Esophagus squamous epithelium (tissue), 5 donors: Measurements from ENCODE around the gene PLD3. TPM values are rescaled to one million over a fixed set of nuclear protein-coding genes. Genes with fewer than 3 reads are reported as not detected.

Source experiments
- DNase-seq: peaks from one replicate; lab custom pipeline; 2025; lab: John Stamatoyannopoulos, UW
- H3K27ac ChIP-seq, 4 donors: fragments of 200-600 bp; sonication (generic); one replicate each; pipeline ENCODE4 v1.5.1; 2016 to 2019; ENCODE audit warnings: mild to moderate bottlenecking in 1 of 4
- H3K27me3 ChIP-seq, 4 donors: fragments of 200-600 bp; sonication (generic); 1 replicate in 3 of 4; 2 replicates in 1 of 4; pipeline versions ENCODE4 v1.5.1 to v1.6.0; 2017 to 2021; ENCODE audit warnings: antibody characterized with exemption in 1 of 4
- H3K36me3 ChIP-seq, 3 donors: fragments of 200-600 bp; sonication (generic); one replicate each; pipeline ENCODE4 v1.5.1; 2016 to 2019
- H3K4me1 ChIP-seq, 3 donors: fragments of 200-600 bp; sonication (generic); one replicate each; pipeline ENCODE4 v1.5.1; 2017 to 2019
- H3K4me3 ChIP-seq, 4 donors: fragments of 200-600 bp; sonication (generic); 1 replicate in 3 of 4; 2 replicates in 1 of 4; pipeline ENCODE4 v1.5.1; 2016 to 2019; ENCODE audit warnings: mild to moderate bottlenecking in 2 of 4, moderate library complexity in 1 of 4
- H3K9me3 ChIP-seq, 3 donors: fragments of 200-600 bp; sonication (generic); one replicate each; pipeline ENCODE4 v1.5.1; 2016 to 2019
- CTCF ChIP-seq, 6 experiments: fragments of 450-650 bp in 4 of 6; fragments of 200-600 bp in 2 of 6; sonication (generic) in 2 of 6; IDR thresholded peaks; one replicate each; pipeline ENCODE4 v1.5.1; 2016 to 2019; ENCODE audit warnings: antibody characterized with exemption in 6 of 6, mild to moderate bottlenecking in 4 of 6, moderate library complexity in 4 of 6
- POLR2A ChIP-seq, 4 donors: fragments of 450-650 bp; IDR thresholded peaks; one replicate each; pipeline ENCODE4 v1.6.1; 2017; ENCODE audit warnings: antibody characterized with exemption in 4 of 4, mild to moderate bottlenecking in 4 of 4, moderate library complexity in 3 of 4
- WGBS, 2 donors: methylation state at CpG; one replicate each; pipeline ENCODE4 v1.1.5; 2018; 5-methylcytosine and 5-hydroxymethylcytosine counted together
- intact Hi-C: fragments of 100-400 bp; cut with DNase I; formaldehyde crosslinking; loops from one replicate; pipeline ENCODE4 v1.15.0; 2022
- total RNA-seq, 4 donors: library from RNA; depleted of rRNA; stranded (reverse); fragments of >200 nt; gene quantifications; one replicate each; pipeline ENCODE4 v1.1.0, GENCODE V29; 2016
- donor health status: DM: yes; HTN: yes; CAD: no.

The PLD3 gene
- total RNA-seq, 4 donors from 2014 or later, result 56.8 to 163 (median 128) TPM

GRCh38 chr19:40379446-40380198, 31.1 kb downstream of the PLD3 start:
- Histone ChIP-seq H3K36me3 (peaks cover 0 to 67% (median 18%) of the 10 kb centered on the region in 3 donors), H3K27ac (no peak overlapping the region), H3K27me3 (no peaks in the 10 kb centered on the region), H3K4me3 (no peak overlapping the region), H3K4me1 (no peaks in the 10 kb centered on the region), H3K9me3 (no peaks in the 10 kb centered on the region)
- 68 to 80% methylated on average over 5 to 6 of the region's 11 CpGs for WGBS, 2 donors
- TF ChIP-seq POLR2A (IDR thresholded peaks at IDR 0.05) (no peak), CTCF (IDR thresholded peaks at IDR 0.05) (no peak)
- intact Hi-C loops, result no loop called here
- DNase-seq, result no peak

DNA sequence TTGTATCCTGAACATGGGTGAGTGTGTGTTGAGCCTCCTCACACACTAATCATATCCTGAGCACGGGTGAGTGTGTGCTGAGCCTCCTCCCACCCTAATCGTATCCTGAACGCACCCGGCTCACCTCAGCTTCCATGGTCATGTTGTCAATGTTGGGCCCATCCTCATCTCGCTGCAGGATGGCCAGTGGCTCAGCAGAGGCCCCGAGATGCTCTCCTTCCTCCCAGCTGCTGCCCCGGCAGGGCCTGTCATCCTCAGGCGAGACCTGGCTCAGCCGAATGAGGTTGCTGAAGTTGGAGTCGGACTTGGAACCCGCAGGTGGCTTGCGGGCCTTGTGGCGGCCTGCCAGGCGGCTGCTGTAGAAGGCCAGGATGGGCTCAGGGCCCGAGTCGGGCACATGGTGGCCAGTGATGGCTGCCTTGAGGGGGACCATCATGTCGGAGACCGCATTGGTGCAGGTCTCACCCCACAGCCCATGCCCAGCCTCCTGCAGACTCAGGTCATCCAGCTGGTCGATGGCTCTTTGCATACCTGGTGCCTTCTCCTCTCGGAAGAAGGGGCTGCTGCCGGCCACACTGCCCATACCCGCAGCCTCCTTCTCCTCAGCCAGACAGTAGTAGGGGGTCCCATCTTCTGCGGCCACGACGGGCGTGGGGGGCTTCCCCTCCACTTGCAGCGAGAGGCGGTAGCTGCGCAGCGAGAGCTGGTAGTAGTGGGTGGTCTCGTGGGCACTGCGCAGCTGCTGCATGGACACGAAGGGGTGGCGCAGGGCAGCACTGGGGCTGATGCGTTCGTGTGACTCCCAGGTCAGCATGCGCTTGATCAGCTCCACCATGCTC, 31.9 kb downstream of the PLD3 start:
- TF ChIP-seq CTCF (IDR thresholded peaks at IDR 0.05), result no peak
- no peak for TF ChIP-seq POLR2A (IDR thresholded peaks at IDR 0.05)
- Histone ChIP-seq H3K27me3 (no peaks in the 10 kb centered on the region), H3K27ac (no peak overlapping the region), H3K36me3 (peaks cover 0 to 59% (median 16%) of the 10 kb centered on the region in 3 donors), H3K9me3 (no peaks in the 10 kb centered on the region), H3K4me3 (no peak overlapping the region), H3K4me1 (no peaks in the 10 kb centered on the region)
- intact Hi-C loops, result no loop called here
- no peak for DNase-seq
- 60 to 81% methylated on average over 1 to 6 of the region's 37 CpGs for WGBS, 2 donors

GRCh38 chr19:40381321-40381720, 32.8 kb downstream of the PLD3 start:
- H3K4me3 ChIP-seq, result no peak overlapping the region
- peaks cover 0 to 50% (median 16%) of the 10 kb centered on the region in 3 donors for H3K36me3 ChIP-seq
- no peaks in the 10 kb centered on the region for H3K27me3 ChIP-seq
- intact Hi-C loops, result no loop called here
- 71 to 83% methylated on average over 1 to 3 of the region's 3 CpGs for WGBS, 2 donors
- TF ChIP-seq CTCF (IDR thresholded peaks at IDR 0.05), result no peak
- TF ChIP-seq POLR2A (IDR thresholded peaks at IDR 0.05), result no peak
- H3K9me3 ChIP-seq, result no peaks in the 10 kb centered on the region
- DNase-seq, result no peak
- no peak overlapping the region for H3K27ac ChIP-seq
- H3K4me1 ChIP-seq, result no peaks in the 10 kb centered on the region

DNA sequence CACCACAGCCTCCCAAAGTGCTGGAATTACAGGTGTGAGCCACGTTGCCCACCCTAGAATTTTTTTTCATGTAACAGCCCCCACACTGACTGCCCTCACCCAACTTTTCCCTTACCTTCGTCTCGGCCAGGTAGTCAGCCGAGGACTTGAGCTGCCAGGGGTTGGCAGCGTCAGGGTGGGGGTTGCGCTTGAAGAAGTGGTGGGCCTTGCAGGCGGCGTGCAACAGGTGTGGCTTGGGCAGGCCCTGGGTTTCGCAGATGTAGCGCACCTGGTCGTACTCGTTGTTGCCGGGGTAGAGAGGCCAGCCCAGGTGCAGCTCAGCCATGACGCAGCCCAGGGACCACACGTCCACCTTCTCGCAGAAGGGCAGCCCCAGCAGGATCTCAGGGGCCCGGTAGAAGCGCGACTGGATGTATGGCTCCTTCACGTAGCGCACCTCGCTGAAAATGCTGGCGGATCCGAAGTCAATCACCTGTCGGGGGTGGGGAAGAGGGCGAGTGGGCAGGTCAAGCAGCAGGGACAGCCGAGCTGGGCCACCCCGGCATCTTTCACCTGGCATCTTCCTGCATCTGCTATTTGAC, 35.3 kb downstream of the PLD3 start:
- 75 to 83% methylated on average over 4 to 10 of the region's 28 CpGs for WGBS, 2 donors
- intact Hi-C loops, result no loop called here
- Histone ChIP-seq H3K4me3 (no peak overlapping the region), H3K9me3 (no peaks in the 10 kb centered on the region), H3K27me3 (no peaks in the 10 kb centered on the region), H3K36me3 (peaks cover 0 to 25% (median 6%) of the 10 kb centered on the region in 3 donors), H3K4me1 (no peaks in the 10 kb centered on the region), H3K27ac (no peak overlapping the region)
- no peak for TF ChIP-seq CTCF (IDR thresholded peaks at IDR 0.05)
- no peak for TF ChIP-seq POLR2A (IDR thresholded peaks at IDR 0.05)
- no peak for DNase-seq
